Measurements from ENCODE around the gene INSR. TPM values are rescaled to one million over a fixed set of nuclear protein-coding genes. Genes with fewer than 3 reads are reported as not detected.

INSR gene
- total and polyA plus RNA-seq, 2 of the 8 experiments (the other 6 are each of a cell fraction or from before 2014, with no cell fraction given): 13.1 to 48.7 TPM

DNA sequence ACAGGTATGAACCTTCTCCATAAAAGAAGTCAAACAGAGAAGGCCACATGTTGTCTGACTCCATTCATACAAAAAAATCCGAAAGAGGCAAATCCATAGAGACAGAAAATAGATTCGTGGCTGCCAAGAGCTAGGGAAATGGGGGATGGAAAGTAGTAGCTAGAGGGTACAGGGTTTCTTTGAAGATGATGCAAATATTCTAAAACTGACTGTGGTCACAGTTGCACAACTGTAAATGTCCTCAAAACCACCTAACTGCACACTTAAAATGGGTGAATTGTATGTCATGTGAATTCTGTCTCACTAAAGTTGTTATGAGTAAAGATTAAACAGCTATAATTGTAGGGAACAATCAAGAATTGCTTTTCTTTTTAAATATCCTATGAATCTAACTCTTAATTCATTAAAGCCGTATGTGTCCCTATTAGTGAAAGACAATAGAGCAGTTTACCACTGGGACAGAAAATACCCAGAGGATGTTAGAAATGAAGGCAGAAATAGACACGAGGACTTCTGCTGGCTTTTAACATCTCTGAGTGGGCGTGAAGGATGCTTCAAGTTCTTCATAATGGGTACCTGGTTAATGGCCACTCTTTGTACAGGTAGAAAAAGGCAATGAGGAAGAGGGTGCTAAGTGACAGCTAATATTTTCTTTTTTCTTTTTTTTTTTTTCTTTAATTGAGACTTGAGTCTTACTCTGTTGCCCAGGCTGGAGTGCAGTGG lies 21.2 kb downstream of the INSR start:
- 87% methylated on average over 5 of the region's 5 CpGs; no CpG with 5 or more reads in 1 of the 2 experiments for WGBS, 2 experiments (ENCODE audit: extremely low coverage in 1 of 2, insufficient coverage in 1 of 2, insufficient read length in 1 of 2, insufficient replicate concordance in 2 of 2, low coverage in 1 of 2, low lambda C conversion rate in 2 of 2, missing lambda C conversion rate in 1 of 2)
- Histone ChIP-seq H3K27ac (ENCODE audit: low read depth, low read length) (no peak overlapping the region), H4K8ac (ENCODE audit: extremely low read depth, insufficient read depth, low read length) (no peak overlapping the region), H3K18ac (ENCODE audit: extremely low read depth, low read length) (no peak overlapping the region), H3K4me1 (replicated peaks in 1 of 4; ENCODE audit: control insufficient read depth in 3 of 4, insufficient read depth in 4 of 4, low read length in 3 of 4) (no peaks in the 10 kb centered on the region), H3K9me3 (ENCODE audit: insufficient read depth in 2 of 2, low read depth in 1 of 2, low read length in 1 of 2) (no peaks in the 10 kb centered on the region), H3K4me3 (ENCODE audit: extremely low read depth in 1 of 4, insufficient read depth in 2 of 4, low read depth in 3 of 4, low read length in 4 of 4) (no peak overlapping the region), H2AK5ac (ENCODE audit: low read depth, low read length) (no peak overlapping the region), H4K91ac (replicated peaks; ENCODE audit: insufficient read length, low read length) (no peak overlapping the region), H3K9ac (replicated peaks in 1 of 4; ENCODE audit: extremely low read depth in 1 of 4, low read depth in 3 of 4, low read length in 3 of 4) (no peak overlapping the region), H4K20me1 (replicated peaks in 1 of 2; ENCODE audit: control insufficient read depth in 1 of 2, insufficient read depth in 2 of 2, low read length in 2 of 2) (peaks cover 0 to 3% of the 10 kb centered on the region in 2 experiments), H3K36me3 (ENCODE audit: control insufficient read depth in 2 of 4, insufficient read depth in 4 of 4, low read length in 3 of 4) (no peaks in the 10 kb centered on the region), H4K5ac (ENCODE audit: insufficient read length, low read depth, low read length) (no peak overlapping the region), H3K23me2 (ENCODE audit: low read depth, low read length) (peaks cover 3% of the 10 kb centered on the region; the same call in 1 of the 2 replicates), H3K23ac (ENCODE audit: insufficient read length) (no peak overlapping the region), H3K79me2 (ENCODE audit: control insufficient read depth in 1 of 2, insufficient read depth in 2 of 2, low read length in 2 of 2) (peaks cover 0 to 3% of the 10 kb centered on the region in 2 experiments; a peak in 2 of 4 replicates), H3K79me1 (ENCODE audit: low read depth, low read length) (no peaks in the 10 kb centered on the region; the same call in 1 of the 2 replicates), H3K27me3 (replicated peaks in 1 of 4; ENCODE audit: control insufficient read depth in 3 of 4, extremely low read depth in 1 of 4, insufficient read depth in 3 of 4, low read length in 3 of 4) (no peaks in the 10 kb centered on the region), H3K56ac (replicated peaks; ENCODE audit: insufficient read length, low read depth, low read length) (no peak overlapping the region), H3K4me2 (ENCODE audit: insufficient read depth in 1 of 2, low read depth in 2 of 2, low read length in 2 of 2) (no peak overlapping the region), H2BK20ac (ENCODE audit: low read length) (no peak overlapping the region), H3K4ac (replicated peaks; ENCODE audit: insufficient read length, low read depth, low read length) (no peak overlapping the region), H3K14ac (ENCODE audit: insufficient read length) (no peak overlapping the region), H2BK5ac (ENCODE audit: low read depth, low read length) (no peak overlapping the region), H2BK12ac (ENCODE audit: low read depth, low read length) (no peak overlapping the region), H2AFZ (ENCODE audit: low read length) (no peak overlapping the region), H2BK120ac (replicated peaks; ENCODE audit: low read depth, low read length) (no peak overlapping the region), H2BK15ac (ENCODE audit: low read length) (no peak overlapping the region)
- FAIRE-seq: no peak
- CTCF ChIA-PET (ENCODE audit: partially characterized antibody): interaction anchor here (1.1 to 1.6 kb wide), 4 partner anchors 10 to 295 kb away, joined by 4 to 6 read pairs (median 4); no protein-coding TSS in a partner anchor
- no peak for DNase-seq (ENCODE audit: low read depth in 1 of 2, low spot score in 2 of 2)
- POLR2A ChIA-PET (ENCODE audit: partially characterized antibody): interaction anchor here (0.6 to 0.9 kb wide), 2 partner anchors 28 to 144 kb away, joined by 3 read pairs; no protein-coding TSS in a partner anchor
- no peak for TF ChIP-seq CBX8 (IDR thresholded peaks at IDR 0.05; ENCODE audit: borderline replicate concordance, low read depth, low read length)
- no peak for TF ChIP-seq JUND (IDR thresholded peaks at IDR 0.05; ENCODE audit: low read length)
- no peak for TF ChIP-seq NRF1 (IDR thresholded peaks at IDR 0.05; ENCODE audit: low read depth, low read length)
- TF ChIP-seq POLR2A (IDR thresholded peaks at IDR 0.05; ENCODE audit: control extremely low read depth in 1 of 2, low read depth in 2 of 2, low read length in 2 of 2): no peak
- TF ChIP-seq KDM1A (IDR thresholded peaks at IDR 0.05; ENCODE audit: borderline replicate concordance, low read length): no peak
- TF ChIP-seq PHF8 (conservative IDR thresholded peaks at IDR 0.05; ENCODE audit: low read depth, low read length): no peak
- TF ChIP-seq CBX5 (IDR thresholded peaks at IDR 0.05; ENCODE audit: low read depth, low read length): no peak
- no peak for TF ChIP-seq BACH1 (IDR thresholded peaks at IDR 0.05; ENCODE audit: low read length)

Measured in H1 (cell line).